GM06990 (cell line): ENCODE data around the gene RERE.

Source experiments
- DNase-seq: peaks from one replicate; pipeline ENCODE4 v3.0.0-alpha.2; 2011; ENCODE audit not compliant: insufficient read length; ENCODE audit errors: extremely low read depth
- H3K27me3 ChIP-seq: replicated peaks from 2 replicates; pipeline ENCODE4 v1.6.0; 2011; ENCODE audit warnings: low read length; ENCODE audit not compliant: control insufficient read depth, insufficient read depth
- H3K36me3 ChIP-seq: 2 replicates; pipeline ENCODE4 v1.5.1; 2011; ENCODE audit warnings: low read length; ENCODE audit not compliant: control insufficient read depth, insufficient read depth
- H3K4me3 ChIP-seq: replicated peaks from 2 replicates; pipeline ENCODE4 v1.5.1; 2011; ENCODE audit warnings: low read depth, mild to moderate bottlenecking, control low read depth, low read length
- TF ChIP-seq, protein P1 (sequence below): IDR thresholded peaks from 2 replicates; pipeline ENCODE4 v1.5.1; 2011; ENCODE audit warnings: low read length, control low read depth, mild to moderate bottlenecking, inconsistent platforms; ENCODE audit not compliant: insufficient read depth, poor library complexity, severe bottlenecking

The RERE gene

DNA sequence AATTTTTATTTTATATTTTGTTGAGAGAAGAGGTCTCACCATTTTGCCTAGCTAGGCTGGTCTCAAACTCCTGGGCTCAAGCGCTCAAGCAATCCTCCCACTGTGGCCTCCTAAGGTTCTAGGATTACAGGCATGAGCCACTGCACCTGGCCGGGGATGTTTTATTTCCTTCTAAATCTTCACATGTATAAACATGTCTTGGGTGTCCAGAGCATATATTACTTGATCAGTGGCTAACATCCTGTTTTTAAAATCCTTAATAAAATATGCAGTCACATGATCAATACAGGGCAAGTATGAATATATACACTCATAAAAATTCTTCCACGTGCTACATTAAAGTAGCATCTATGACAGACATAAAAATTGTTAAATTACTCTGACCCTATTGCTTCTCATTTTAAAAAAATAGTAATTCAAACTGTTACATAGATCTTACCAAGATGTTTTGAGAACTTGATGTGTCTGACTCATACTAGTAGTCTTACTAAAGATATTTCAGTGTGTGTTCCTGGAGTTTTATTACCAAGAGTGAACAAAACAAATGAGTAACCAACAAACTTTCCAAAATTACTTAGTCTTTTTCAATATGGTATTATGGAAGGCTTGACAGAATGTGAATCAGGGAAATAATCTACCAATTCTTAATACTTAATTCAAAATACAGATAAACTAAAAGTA is 277.0 kb downstream of the RERE start:
- Histone ChIP-seq H3K36me3 (peaks cover 1% of the 10 kb centered on the region; the same call in 1 of the 2 replicates), H3K4me3 (no peak overlapping the region), H3K27me3 (no peaks in the 10 kb centered on the region)
- no peak for DNase-seq
- TF ChIP-seq, protein P1, sequence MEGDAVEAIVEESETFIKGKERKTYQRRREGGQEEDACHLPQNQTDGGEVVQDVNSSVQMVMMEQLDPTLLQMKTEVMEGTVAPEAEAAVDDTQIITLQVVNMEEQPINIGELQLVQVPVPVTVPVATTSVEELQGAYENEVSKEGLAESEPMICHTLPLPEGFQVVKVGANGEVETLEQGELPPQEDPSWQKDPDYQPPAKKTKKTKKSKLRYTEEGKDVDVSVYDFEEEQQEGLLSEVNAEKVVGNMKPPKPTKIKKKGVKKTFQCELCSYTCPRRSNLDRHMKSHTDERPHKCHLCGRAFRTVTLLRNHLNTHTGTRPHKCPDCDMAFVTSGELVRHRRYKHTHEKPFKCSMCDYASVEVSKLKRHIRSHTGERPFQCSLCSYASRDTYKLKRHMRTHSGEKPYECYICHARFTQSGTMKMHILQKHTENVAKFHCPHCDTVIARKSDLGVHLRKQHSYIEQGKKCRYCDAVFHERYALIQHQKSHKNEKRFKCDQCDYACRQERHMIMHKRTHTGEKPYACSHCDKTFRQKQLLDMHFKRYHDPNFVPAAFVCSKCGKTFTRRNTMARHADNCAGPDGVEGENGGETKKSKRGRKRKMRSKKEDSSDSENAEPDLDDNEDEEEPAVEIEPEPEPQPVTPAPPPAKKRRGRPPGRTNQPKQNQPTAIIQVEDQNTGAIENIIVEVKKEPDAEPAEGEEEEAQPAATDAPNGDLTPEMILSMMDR: no peak

DNA sequence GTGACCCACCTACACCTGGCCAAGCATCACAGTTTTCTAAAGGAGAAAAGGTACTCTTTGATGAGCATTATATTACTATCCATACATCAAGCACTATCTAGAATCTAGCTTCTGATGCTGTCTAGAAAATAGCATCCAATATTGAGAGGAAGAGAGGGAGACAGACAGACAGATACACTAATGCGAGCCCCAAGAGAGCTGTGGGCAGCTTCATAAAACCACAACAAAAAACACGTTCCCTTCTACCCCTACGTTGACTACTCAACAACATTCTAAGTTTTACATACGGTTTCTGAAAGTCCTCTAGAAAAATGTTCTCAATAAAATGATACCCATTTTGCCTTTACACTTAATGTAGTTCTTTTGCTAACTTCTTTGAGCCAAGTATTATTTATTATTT is 277.8 kb downstream of the RERE start:
- H3K36me3 ChIP-seq: peaks cover 1% of the 10 kb centered on the region; the same call in 1 of the 2 replicates

DNA sequence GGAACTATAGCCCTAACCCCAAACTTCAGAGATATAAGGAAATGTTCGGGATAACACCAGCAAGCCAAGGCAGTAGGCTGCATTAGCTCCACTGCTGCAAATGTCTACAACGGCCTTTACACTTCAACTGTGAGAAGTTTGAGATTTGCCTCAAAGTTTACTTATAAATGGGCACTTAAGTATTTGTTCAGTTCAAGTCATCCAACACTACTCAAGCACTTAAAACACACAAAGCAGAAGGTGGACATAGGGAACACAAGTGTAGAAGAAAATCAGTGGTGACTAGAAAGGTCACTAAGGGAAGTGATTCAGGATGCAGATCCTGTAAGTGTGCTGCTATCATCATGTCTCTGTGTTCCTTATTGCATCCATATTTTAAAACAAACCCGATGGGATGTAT is 278.9 kb downstream of the RERE start:
- no peak overlapping the region for H3K4me3 ChIP-seq
- TF ChIP-seq, protein P1: no peak
- no peak for DNase-seq
- H3K27me3 ChIP-seq: no peaks in the 10 kb centered on the region
- peaks cover 1% of the 10 kb centered on the region; the same call in 1 of the 2 replicates for H3K36me3 ChIP-seq

More for the DNA sequence above, 277.8 kb downstream of the RERE start:
- TF ChIP-seq, protein P1: no peak
- DNase-seq: no peak
- Histone ChIP-seq H3K4me3 (no peak overlapping the region), H3K27me3 (no peaks in the 10 kb centered on the region)

DNA sequence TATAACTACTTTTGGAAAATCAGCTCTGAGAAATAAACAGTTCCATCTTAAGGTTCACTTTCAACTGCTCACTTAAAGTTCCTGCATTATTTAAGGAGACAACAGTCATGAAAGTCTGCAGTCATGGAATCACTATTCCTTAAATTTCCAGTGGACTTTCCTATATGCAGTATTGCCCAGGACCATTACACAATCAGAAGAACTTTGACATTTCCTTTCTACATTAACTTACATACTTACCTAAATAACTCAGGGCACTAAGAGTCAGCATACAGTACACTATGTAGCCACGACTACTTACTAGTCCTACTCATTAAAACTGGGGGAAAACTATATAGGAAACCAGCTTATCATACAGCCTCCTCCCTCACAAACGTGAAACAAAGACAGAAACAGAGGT is 279.4 kb downstream of the RERE start:
- TF ChIP-seq, protein P1: no peak
- H3K36me3 ChIP-seq: peaks cover 1% of the 10 kb centered on the region; the same call in 1 of the 2 replicates
- H3K27me3 ChIP-seq: no peaks in the 10 kb centered on the region
- H3K4me3 ChIP-seq: no peak overlapping the region
- DNase-seq: no peak

DNA sequence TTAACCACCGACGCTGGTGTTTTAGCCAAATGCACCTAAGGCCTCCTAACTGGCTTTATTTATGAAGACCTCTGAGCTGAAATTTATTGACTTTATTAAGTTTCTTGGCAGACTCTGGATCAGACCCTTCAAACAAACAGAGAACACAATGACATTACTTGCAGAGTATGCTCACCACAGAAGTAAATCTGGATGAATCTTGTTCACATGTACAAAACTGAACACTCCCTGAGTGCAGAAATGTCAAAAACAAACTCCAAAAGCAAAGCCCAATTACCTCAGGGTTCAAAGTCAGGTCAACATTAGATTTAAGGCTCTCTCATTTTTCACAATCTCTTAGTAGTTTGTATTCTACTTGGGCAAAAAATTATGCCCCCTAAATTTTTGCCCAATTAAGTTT is 280.9 kb downstream of the RERE start:
- Histone ChIP-seq H3K4me3 (no peak overlapping the region), H3K36me3 (no peaks in the 10 kb centered on the region), H3K27me3 (no peaks in the 10 kb centered on the region)
- TF ChIP-seq, protein P1: no peak
- DNase-seq: no peak

DNA sequence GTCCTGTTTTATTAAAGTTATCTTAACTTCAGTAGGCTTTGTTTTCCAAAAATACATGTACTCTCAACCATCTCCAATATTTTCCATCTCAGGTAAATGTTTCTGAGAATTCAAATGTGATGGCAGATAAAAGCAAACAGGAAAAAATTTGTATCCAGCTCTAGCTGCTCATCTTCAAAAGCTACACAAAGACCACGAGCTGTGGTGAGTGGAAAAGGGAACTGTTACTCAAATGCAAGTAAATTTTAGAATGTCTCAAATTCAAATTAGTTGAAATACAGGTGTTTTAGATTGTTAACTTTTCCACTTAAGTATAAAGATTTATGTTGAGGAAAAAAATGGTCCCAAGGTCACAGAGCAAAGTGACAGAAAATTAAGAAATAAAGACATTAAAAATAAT is 283.5 kb downstream of the RERE start:
- no peak overlapping the region for H3K4me3 ChIP-seq
- H3K36me3 ChIP-seq: no peaks in the 10 kb centered on the region
- TF ChIP-seq, protein P1: no peak
- DNase-seq: no peak
- H3K27me3 ChIP-seq: no peaks in the 10 kb centered on the region
